Anterior cingulate cortex (tissue), 58 donors: Measurements from ENCODE around the gene RIMS4.

Source experiments
- DNase-seq, 58 donors: peaks; one replicate each; lab custom pipeline; 2025; lab: John Stamatoyannopoulos, UW

RIMS4 gene

DNA sequence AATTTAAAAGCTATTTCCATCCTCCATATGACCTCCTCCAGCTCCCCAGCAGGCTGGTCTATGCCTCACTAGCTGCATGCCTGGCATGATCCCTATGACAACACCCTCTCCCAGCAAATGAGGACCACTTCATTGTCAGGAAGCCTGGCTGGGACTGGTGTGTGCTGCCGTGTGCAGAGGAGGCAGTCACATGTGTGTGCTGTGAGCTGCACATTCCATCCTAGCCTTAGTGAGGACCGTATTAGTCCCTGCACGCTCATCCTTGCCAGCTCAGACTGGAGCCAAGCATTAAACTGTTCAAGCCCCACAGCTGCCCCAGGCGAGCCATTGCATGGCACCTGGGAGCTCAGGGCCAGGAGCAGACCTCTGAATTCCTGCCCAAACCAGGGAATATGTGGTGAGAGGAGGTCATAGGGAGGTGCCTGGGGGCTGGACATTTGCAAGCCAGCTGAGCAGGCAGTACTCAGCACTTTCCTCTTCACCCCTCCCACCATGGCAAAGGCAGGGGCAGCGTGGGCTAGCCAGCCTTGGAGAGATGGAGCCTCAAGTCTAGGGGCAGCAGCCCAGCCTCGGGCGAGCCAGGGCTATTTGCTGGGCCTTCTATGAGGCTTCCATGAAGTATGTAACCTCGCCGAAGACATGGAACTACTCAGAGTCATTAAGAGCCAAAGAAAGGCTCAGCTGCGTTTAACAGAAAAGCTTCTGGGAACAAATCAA lies 103.9 kb downstream of the RIMS4 start:
- peak in 1 of 58 donors; percentile 19 for DNase-seq

GRCh38 chr20:44705364-44706094 lies 104.8 kb downstream of the RIMS4 start:
- no peak for DNase-seq

GRCh38 chr20:44704551-44704971 lies 105.8 kb downstream of the RIMS4 start:
- no peak for DNase-seq

DNA sequence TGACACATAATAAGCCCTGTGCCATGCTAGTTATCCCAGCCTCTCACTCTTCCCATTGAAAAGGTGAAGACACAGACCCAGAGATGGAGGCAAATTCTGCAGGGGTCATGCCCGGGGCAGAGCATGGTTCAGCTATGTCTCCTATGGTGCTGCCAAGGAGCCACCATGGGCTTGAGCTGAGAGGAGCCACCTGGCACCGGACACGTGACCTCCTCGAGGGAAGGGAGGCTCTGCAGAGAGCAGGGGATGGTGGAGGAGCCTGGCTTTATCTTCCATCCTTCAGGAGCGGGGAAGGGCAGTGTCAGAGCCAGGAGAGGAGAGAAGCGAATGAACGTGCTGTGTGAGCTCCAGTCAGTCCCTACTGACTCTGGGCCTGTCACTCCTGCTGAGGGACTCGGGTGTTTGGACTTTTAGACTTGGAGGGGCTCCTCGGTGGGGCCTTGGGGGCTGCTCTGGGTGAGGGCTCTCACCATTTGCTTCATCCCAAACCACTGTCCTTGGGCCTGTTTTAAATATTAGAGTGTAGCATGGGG lies 106.3 kb downstream of the RIMS4 start:
- DNase-seq, result no peak

DNA sequence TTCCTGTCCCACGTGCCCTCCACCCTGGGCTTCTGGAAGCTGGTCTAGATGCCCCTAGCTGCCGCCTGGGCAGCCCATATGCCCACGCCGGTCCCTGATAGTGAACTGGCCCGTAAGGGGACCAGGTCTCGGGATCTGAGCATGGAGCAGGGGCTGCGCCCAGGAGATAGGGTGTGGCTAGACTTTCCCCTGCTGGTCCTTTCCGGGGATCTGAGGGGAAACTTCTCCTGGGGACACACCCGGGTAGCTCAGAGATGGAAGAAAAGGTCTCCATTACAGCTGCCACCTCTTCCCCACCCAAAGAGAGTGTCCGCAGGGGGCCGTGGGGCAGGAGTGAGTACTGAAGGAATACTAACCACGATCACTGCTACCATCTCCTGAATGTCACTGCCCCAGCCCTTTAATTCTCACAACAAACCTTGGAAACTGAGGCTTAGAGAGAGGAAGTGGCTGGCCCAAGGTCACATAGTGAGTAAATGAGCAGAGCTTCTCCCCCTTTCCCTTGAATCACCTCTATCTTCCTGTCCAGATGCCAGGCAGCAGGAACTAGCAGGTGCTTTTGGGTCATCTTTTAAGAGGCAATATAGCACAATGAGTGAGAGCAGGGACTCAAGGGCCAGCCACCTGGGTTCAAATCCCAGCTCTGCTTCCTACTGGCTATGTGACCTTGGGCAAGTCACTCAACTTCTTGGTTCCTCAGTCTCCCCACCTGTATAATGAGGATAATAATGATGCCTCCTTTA lies 107.0 kb downstream of the RIMS4 start:
- DNase-seq, result no peak

DNA sequence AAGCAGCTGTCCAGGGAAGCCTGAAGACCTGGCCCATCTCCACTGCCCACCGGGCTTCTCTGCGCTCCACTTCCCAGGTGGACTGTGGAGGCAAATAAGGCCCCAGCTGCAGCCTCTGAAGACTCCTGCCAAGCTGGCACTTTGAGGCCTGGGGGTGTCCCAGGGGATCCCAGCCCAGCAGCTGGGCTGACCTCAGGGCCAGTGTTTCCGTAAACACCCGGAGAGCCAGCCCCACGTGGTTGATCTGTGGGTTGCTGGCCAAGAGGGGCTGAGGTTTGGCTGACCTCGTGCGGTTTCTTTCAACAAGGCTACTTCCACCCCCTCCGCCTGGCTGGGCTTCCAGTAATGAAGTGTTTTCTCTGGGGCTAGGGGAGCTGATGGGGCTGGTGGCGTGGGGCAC lies 107.6 kb downstream of the RIMS4 start:
- DNase-seq, result peak in 55 of 58 donors; percentile 25 to 92 (median 79)

GRCh38 chr20:44701858-44702256 lies 108.5 kb downstream of the RIMS4 start:
- no peak for DNase-seq
